GM18867 (cell line): ENCODE data around the gene NEAT1.

Experiments used
- ATAC-seq: cut with Tn5 transposase; IDR thresholded peaks from one replicate; pipeline ENCODE4 v1.9.1; 2021; ENCODE audit warnings: mild to moderate bottlenecking, moderate library complexity; ENCODE audit not compliant: unreplicated experiment

NEAT1 gene

DNA sequence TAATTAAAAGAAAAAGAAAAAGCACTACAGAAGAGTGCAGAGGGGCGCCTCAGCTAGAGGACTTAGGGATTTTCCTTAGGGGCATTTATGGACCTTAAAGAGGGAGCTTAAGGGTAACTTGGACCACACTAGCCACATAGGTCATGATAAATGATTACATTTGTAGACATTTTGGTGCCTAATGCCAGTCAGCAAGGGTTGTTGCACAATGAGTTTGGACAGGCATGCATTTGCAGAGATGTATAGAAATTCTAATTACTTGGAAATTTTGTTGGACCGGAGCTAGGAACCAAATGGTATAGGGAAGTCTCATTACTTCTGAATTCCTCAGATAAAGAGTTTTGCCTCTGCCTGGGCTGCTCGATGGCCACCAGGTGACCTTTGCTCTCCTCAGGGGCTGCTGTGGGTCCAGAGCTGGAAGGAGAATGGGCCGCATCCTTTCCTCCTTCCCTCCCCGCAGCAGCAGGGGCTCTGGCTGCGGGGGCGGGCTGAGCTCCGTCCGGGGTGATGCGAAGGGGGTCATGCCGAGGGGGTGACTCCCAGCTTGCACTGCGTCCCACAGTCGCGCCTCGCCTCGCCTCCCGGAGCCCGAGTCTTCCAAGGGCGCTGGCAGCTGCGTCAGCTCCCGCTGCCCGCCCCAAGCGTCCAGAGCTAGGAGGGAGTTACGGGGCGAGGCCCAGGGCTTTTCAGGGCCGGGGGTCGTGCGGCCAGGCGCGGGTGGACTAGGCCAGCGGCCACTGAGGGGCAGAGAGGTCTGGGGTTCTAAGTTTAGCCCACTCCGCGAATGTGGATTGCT lies 56.0 kb downstream of the NEAT1 start:
- ATAC-seq = no peak

DNA sequence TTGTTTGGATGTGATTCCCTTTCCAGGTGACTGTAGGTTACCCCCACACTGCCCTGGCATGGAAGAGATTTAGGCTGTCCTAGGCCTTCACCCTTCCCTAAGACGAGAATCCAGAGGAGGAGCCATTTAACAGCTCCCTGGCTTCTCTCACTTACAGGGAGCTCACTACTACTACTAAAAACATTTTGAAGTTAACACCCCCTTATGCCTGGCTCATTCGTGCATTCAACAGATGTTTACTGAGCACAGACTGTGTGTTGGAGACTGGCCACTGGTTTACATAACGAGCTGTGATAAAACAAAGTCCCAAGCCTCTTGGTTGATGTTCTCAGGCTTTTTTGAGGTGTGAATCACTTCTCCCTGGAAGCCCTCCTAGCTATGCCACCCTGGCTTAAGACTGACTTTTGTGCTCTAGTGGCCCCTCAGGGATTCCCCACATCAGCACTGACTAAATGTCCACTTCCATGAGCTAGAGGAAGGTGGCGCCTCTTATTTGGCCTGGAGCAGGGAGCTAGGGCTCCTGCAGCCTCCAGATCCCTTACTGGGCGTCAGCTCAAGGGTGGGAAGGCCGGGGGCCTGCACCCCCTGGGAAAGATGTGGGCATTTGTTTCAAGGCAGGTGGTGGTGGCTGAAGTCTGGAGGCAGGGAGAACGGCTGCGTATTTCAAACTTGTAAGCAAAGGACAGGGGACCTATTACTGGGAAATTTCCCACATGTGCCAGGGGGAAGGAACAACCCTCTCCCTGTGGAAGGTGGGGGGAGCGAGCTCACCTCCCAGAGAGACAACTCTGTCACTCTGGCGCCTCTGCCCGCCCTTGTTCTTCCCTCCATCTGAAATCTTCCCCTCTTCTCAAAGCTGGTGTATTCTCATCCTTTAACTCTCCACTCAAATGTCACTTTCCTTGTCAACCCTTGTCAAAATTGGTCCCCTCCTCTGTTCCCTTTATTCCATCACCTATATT lies 56.9 kb downstream of the NEAT1 start:
- ATAC-seq = no peak

GRCh38 chr11:65482306-65482850 lies 59.8 kb downstream of the NEAT1 start:
- ATAC-seq = no peak

DNA sequence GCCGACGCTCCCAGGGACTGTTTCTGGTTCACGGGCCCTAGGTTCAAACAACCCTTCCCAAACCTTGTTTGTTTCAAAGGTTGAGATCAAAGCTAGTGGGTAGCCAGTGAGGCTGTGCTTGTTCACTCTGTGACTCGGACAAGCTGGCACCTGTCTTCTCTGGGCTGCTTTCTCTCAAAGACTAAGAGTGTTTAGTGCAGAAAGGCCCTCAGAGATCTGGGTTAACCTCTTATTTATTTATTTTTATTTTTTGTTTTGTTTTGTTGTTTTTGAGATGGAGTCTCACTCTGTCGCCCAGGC lies 63.3 kb downstream of the NEAT1 start:
- no peak for ATAC-seq

DNA sequence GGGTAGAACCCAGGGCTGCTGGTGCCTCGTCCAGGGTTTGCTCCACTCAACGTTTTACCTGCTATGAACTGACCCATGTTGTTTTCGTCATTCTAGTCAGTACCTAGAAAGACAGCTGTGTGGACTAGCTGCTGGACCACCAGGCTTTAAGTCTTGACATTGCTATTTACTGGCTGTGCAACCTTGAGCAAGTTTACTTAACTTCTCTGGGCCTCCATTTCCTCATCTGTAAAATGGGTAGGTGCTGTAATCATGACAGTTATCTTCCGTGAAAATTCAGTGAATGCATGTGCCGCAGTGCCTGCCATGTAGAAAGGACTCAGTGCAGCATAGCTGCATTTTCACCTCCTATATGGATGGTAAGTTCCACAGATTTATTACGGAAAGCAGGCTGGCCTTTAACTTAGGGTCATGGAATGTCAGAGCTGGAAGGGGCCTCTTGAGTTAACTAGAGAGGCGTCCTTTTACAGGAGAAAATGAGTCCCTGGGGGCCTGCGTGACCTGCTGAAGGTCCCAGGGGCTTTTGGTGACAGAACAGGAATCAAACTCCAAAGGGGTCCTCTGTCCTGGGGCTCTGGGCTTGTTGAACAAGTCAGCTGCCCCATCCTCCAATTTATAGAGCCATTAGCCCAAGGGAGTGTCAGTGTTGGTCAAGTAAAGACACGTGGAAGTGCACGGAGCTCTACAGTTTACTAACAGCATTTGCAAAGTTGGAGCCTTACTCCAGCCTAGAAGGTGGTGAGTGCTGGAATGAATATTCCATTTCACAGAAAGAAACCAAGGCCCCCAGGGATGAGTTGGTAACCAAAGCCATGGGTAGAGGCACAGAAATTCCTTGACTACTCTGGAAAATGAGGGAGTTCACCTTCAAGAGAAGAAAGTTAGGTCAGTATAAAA lies 64.2 kb downstream of the NEAT1 start:
- no peak for ATAC-seq

DNA sequence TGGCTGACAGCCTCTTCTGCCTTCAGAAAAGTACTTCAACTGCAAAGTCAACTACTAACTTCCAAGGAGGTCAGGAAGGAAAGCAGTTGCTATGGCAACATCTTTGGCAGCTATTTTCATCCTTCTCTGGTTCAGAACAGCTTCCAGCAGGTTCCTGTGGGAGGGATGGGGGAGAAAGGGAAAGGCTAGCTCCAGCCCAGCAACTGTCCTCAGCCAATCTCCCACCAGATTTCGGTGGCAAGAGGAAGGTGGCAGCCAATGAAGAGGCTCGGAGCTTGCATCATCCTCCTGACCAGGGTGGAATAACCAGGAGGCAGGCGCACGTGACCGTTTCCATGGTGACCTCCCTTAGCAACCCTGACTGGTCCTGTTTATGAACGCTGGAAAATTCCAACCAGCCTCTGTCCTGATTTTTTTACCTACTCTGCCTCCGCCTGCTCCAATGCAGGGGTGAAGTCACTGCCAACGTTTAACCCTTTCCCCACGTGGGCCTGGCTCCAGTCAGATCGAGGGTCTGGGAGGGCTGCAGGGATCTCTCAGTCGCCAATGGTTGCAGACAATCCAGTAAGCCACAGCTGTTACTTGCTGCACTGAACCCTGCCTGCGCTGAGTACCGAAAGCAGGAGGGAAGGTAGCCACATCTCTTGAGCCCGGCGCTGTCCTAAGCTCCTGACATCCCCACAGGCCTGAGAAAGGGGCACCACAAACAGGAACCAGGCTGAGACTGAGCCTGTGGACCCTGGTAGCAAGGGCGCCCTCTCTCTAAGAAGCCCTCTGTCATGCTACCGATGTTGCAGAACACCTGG lies 65.1 kb downstream of the NEAT1 start:
- ATAC-seq = no peak

DNA sequence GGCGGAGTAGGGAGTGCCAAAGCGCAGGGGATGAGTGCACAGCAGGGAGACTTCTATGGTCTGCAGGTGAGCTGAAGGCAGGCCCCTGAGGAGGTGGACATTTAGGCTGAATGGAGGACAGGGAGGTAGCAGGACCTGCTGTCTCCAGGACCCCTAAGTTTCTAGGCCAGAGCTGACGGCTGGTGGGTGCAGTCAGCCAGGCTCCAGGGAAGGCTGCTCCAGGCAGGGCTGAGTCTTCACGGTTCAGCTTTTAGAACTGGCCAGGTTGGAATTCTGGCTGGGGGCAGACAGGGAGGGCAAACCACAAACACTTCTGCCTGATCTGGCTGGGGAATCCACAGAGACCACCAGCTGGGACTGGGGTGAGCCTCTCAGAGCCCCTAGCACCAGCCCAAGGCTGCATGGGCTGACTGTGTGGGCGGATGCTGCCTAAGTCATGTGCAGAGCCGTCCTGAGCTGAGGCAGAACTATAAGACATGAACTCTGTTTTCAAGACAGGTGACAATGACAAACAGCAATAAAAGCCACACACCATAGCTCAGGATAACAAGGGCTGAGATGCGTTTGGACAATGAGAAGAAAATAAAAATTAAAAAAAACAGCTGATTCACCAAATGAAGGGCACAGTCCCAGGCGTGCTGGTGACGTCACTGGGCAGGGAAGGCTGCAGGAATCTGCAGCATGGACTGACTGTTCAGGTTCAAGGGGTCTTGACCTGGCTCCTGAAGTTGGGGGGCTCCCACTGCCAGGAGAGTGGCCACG lies 65.9 kb downstream of the NEAT1 start:
- ATAC-seq = no peak

GRCh38 chr11:65489035-65489705 lies 66.6 kb downstream of the NEAT1 start:
- ATAC-seq = no peak

GRCh38 chr11:65489706-65490320 lies 67.2 kb downstream of the NEAT1 start:
- ATAC-seq = no peak

DNA sequence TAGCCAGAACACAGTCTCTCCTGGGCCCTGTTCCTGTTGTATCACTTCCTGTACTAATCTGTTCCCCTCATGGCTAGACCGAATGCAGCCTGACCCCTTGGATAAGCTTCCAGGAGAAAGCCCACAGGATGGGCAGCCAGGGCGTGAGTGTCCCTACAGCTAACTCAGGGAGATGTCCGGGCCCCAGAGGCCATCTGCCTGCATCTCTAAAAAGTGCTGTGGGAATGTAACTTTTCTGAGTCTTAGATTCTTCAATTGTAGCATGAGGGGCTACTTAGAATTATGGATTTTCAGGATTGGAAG lies 68.5 kb downstream of the NEAT1 start:
- ATAC-seq = no peak

DNA sequence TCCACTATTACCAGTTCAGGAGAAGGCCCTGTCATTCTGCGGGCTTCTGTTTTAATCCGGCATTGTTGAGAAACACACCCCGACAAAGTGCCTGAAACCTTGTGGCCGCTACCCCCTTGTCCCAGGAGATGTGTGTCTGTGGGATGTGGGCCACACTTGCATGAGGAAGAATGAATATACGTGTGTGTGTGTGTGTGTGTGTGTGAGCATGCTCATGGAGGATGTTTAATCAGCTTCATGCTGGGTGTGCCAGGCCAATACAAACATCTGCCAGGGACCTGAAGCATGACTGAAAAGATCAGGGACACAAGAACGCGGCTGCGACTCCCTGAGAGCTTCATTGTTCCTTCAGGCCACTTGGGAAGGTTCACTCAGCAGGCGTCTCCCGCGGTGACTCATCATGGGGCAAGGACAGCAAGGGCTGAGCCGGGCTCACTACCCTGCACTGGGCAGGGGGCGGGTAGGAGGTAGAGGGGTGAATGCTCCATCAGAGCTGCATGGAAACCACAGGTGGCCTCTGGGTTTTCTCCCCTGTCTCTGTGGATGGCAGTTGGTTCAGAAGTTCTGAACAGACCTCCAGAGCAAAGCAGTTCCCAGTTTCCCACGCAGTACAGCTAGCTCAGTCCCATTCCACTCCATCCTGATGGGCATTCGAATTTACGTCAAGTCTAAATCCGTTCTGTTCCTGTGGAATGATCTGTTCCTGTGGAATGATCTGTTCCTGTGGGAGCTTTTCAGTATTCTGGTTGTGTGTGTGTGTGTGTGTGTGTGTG lies 69.2 kb downstream of the NEAT1 start:
- ATAC-seq = no peak

- ATAC-seq = no peak
These were observed 69.7 kb downstream of the NEAT1 start for GRCh38 chr11:65492387-65492636.

DNA sequence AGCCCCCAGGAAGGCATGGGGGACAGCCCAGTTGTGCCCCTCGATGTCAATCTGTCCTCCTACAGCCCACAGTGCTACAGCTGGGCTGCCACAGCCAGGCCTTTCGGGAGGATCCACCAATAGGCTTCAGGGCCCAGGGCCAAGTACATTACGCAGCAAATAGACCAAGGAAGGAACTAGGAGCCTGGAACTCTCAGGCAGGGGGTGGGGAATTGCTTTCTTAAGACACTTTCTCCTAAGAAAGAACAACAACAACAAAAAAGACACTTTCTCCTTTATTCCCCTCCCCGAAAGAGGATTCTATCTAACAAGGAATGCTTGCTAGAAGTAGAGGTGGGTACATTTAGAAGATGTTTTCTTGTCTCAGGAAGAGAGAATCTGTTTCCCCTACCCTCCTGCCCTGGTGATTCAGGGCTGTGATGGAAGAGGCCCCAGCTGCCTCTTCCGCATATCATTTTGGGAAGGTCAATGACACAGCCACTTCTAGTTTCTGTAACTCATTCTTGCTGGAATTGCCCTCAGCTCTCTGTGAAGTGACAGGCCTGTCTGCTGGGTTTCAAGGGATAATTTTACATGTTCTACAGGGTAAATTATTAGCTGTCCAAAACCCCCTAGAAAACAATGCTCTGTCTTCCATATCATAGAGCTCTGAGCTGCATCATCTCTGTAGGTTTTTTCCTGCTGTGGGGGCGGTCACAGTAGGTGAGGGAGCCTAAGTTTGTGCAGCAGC lies 70.2 kb downstream of the NEAT1 start:
- ATAC-seq = no peak

- no peak for ATAC-seq
These were observed 71.0 kb downstream of the NEAT1 start for GRCh38 chr11:65493367-65494176.
